Measurements from ENCODE around the gene UHRF2.

DNA sequence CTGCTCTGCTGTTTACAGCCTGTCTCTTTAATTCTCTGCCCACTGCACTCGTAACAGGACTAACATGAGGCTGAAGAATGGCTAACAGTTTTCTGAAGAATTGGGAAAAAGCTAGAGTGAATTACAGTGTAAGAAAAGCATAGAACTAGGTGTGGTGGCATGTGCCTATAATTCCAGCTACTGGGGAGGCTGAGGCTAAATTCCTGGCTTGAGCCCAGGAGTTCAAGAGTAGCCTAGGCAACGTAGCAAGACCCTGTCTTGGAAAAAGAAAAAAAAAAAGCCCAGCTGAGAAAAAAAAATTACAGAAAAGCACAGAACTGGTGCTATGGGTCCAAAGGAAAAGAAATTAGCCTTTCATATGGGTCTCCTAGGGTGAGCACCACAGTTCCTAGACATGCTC is 13.9 kb upstream of the UHRF2 start:
- TF ChIP-seq NFRKB (IDR thresholded peaks at IDR 0.05) (no peak), ELF4 (IDR thresholded peaks at IDR 0.05) (no peak), TARDBP (IDR thresholded peaks at IDR 0.05) (no peak), FOXM1 (IDR thresholded peaks at IDR 0.05; ENCODE audit: borderline replicate concordance) (no peak), FOXK2 (IDR thresholded peaks at IDR 0.05) (no peak), SUZ12 (IDR thresholded peaks at IDR 0.05) (no peak), FOXA1 (IDR thresholded peaks at IDR 0.05) (no peak), SP1 (IDR thresholded peaks at IDR 0.05) (no peak), ARNT (IDR thresholded peaks at IDR 0.05) (no peak)
